Ramos (cell line): Measurements from ENCODE around the gene AGAP1.

Experiments
- in situ Hi-C: fragments of 300-500 bp; cut with MboI; formaldehyde crosslinking; loops from one replicate; pipeline ENCODE4 v1.14.3; 2022; ENCODE audit warnings: low sequenced_read_pairs; ENCODE audit not compliant: unreplicated experiment

AGAP1 gene

DNA sequence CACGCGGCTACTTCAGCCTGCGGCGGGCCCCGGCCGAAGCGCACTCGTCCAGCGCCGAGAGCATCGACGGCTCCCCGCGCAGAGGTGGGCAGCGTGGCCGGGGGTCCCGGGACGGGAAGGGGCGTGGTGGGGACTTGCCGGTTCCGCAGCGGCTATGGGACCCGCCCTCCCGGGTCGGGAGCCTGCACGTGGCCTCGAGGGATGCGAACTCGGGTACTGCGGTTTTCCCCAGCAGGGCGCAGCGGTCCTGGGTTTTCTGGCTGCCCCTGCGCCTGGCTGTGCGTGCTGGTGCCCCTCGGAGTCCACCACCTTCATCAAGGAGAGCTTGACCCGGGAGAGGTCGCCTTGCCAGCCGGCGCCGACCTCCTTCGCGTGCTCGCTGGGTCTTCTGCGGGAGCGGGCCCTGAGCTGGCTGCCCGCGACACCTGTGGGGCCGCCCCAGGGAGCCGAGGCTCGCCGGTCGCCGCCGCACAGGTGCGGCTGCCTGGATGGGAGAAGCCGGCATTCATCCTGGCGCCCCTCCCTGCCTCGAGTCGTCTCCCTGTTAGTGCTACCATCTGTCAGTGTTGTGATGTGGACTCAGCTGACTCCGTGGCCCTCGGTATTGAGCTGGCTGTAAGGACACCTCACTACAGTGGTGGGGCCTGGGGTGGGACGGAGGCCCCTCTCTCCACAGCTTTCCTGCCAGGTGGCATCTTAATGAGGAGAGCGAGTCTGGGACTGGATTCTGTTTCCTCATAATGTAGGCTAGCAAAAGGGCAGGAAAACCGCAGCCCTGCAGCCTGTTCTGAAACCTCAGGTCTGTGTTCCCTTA is 177.3 kb downstream of the AGAP1 start:
- in situ Hi-C loops, result no loop called here

DNA sequence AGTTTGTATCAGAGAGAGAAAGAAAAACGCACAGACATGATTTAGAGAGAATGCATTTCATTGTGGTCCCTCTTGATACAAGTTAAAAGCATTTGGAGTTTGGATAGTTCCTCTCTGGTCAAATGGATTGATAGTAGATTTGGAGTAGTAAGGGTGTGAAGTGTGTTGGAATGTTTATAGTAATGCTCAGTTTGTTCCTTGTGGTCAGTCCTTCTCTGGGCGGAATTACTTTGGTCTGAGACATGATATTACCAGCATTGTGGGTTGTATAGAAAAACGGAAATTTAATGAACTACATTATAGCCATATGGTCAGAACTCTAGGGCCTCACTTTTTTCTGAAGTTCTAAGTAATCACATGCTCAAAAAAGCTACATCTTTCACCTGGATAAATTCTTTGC is 178.9 kb downstream of the AGAP1 start:
- in situ Hi-C loops, result no loop called here

DNA sequence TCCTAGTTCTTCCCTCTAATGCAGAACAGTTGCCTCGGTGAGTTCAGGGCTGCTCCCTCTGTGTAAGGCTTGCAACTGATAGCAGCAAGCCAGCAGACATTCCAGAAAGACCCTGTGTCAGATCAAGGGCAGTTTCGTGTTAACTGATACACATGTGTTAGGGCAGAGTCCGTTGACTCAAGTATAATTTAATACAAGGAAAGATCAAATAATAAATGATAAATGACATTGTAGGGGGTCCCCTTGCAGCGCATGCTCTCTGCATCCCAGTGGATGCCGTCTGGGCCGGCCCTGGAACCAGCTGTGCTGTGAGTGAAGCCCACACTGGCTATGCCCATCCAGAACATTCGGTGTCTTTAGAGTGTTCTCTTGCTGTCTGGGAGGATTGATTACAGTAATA is 180.3 kb downstream of the AGAP1 start:
- in situ Hi-C loops, result no loop called here

DNA sequence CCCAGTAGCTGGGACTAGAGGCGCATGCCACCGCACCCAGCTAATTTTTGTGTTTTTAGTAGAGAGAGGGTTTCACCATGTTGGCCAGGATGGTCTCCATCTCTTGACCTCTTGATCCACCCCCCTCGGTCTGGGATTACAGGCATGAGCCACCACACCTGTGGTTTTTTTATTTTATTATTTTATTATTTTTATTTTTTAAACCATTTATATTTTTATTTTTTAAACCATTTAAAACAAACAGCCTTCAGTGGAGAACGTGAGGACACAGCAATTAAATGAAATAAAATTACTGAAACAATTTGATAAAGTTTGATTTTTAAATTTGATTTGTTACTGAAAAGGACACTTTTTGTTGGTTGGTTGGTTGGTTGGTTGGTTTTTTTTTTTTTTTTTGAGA is 181.0 kb downstream of the AGAP1 start:
- in situ Hi-C loops, result no loop called here

DNA sequence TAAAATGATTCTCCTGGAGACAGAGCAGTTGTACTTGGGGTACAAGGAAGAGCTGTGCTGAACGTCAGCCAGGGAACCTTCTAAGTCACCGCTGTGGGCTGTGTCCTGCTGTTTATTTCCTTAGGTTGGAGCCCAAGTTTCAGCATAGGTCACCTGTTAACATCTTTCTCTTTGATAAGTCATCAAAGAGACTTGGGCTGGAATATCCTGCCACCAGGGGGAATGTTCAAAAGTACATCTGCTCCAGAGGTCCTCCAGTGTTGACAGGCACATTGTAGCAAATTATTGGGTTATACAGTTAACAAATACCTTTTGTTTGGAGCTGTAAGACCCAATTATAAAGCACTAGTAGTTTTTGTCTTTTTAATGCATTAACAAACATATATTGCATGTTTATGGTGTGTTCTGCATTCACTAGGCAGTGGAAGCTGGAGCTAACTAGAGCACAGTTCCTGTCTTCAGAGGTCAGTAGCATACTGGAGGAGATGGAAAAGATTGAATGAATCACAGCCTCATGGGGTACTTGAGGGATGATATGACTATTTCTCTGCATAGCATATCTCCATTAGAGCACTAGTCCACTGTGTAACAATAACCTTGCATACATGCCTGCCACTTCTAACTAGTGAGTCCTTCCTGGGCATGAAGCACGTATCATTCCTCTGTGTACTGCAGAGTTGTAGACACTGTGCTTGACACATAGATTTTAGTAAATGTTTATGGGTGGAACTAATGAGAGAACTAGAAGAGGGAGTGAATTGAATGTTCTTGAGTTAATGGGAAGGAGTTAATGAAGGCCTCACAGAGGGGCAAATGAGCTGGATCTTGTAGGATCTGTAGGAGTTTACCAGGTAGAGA is 182.1 kb downstream of the AGAP1 start:
- in situ Hi-C loops, result no loop called here

GRCh38 chr2:235676536-235676799 is 182.6 kb downstream of the AGAP1 start:
- in situ Hi-C loops, result no loop called here

DNA sequence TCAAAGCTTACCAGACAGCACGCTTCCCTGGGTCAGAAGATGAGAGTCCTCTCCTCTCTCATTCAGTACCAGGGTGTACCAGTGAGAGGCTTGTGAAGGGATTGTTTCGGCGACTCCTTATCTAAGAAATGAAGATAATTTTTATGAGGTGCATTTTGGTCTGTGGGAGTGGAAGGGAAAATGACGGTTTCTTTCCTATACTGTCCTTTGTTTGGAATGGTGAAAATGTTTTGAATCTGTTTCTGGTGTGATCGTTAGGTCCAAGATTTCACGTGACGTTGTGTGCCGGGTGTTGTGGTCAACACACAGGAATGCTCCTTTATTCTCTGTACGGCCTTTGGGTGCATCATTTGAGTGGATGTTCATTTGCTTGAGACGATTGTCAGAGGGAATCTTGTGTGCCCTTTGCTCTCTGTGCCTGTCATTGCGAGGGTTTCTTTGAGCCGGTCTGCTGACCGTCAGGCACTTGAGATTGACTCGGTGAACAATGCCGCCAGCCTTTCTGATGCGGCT is 183.5 kb downstream of the AGAP1 start:
- in situ Hi-C loops, result no loop called here

- in situ Hi-C loops, result no loop called here
These were observed 184.1 kb downstream of the AGAP1 start for GRCh38 chr2:235677937-235678336.

DNA sequence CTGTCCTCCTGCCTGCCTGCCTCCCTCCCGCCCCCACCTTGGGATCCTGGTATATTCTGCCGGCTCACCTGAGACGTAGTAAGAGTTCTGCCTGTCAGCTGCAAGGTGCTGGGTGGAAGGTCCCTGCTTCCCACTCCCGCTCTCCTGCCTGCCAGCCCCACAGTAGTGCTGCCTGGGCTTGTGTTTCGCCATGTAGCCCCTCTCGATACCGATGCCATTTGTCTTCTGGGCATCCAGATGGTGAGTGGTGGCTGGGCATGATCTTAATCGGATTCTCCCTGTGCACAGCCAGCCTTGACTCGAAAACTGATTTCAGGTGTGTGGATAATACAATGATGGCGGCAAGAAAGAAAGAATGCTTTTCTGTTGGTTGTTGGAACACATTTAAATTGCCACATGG is 184.9 kb downstream of the AGAP1 start:
- in situ Hi-C loops, result no loop called here

GRCh38 chr2:235679471-235679870 is 185.6 kb downstream of the AGAP1 start:
- in situ Hi-C loops, result no loop called here

GRCh38 chr2:235685024-235685721 is 191.3 kb downstream of the AGAP1 start:
- in situ Hi-C loops, result no loop called here

DNA sequence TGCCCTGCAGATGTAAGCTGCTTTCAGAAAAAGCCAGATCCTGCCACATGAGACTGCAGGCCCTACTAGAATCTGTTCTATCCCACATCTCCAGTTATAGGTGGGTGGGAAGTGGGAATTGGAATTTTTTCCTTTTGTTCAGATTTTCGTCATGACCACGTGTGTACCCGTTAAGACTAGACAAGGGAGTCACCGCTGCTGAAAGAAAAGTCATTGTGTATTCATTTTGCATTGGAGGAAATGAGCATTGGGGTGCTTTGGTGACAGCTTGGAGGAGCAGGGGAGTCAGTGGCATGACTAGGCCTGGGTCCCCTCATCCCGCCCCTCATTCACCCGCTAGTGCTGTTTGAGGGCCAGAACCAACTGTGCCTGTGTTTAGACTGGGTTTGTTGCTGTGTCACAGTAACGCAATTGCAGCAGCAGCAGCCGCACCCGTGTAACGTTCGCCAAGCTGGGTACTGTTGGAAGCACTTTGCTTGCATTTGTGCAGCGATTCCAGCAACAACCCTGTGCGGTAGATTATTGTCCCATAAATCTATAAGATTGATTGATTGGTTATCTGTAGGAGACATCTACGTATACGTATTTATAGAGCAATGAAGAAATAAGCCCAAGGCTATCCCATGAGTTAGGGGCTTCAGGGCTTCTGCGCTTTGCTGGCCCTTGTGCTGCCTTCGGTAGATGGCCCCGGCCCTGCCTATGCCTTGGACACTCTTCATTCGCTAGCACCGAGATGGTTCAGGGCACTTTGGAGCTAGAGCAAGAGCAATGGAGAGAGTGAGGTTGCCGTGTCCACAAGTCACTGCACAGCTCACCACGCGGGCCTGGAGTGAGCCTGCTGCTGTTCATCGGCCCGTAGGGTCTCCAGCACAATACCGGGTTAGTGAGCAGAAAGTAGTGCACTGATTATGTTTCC is 194.9 kb downstream of the AGAP1 start:
- in situ Hi-C loops, result no loop called here

GRCh38 chr2:235689427-235689853 is 195.6 kb downstream of the AGAP1 start:
- in situ Hi-C loops, result no loop called here

GRCh38 chr2:235690082-235690808 is 196.4 kb downstream of the AGAP1 start:
- in situ Hi-C loops, result no loop called here

DNA sequence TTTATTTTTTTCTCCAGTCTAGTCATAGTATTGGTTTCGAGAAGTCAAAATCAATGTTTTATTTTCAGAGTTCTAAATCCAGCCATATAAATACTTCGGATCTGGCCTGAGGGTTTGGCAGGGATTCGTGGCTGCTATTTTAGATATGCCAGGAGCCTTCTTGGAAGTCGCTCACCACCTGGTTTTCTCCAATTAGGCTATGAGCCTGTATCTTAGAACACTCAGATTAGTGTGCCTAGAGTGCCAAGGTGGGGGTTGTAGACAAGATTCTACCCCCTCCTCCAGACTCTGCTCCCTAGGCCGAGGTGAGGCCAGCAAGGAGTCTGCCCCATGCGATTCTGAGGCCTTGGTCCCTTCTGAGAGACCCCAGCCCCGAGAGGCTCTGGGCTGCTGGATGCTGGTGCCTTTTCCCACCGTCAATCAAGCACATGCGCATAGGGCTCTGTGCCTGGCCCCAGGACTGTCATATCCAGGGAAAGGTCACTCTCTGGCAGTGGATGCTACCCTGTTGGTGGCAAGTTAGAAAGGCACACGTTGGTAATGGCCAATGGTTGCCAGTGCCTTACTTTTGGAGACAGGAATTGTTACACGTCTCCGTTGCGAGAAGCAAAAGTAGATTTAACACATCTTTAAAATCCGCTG is 197.1 kb downstream of the AGAP1 start:
- in situ Hi-C loops, result no loop called here

DNA sequence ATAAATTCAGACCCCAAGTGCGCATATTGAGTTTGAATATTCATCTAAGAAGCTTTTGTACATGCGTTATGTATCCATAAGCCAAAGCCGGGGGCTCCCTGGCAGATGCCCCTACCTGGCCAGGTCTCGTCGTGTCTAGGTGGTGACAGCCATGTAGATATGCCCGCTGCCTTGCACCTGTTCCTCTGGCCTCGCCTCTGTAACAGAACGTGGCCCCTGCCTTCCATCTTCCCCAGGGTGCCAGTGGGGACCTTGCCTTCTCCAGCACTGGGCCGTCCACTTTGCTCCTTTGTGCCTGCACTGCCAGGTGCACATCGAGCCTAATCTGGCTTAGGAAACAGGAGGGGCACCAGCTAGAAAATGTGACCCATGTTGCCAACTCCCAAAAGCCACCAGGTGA is 198.2 kb downstream of the AGAP1 start:
- in situ Hi-C loops, result no loop called here

GRCh38 chr2:235692671-235693171 is 198.9 kb downstream of the AGAP1 start:
- in situ Hi-C loops, result no loop called here

- in situ Hi-C loops, result no loop called here
These were observed 199.4 kb downstream of the AGAP1 start for GRCh38 chr2:235693279-235693678.
